HEK293T (cell line): Measurements from ENCODE around the gene ABCB9.

Experiments used
- ARNT ChIP-seq: fragments of 450-650 bp; IDR thresholded peaks from 2 replicates; pipeline ENCODE4 v1.6.1; 2017; ENCODE audit warnings: mild to moderate bottlenecking
- BHLHE40 ChIP-seq: fragments of 450-650 bp; IDR thresholded peaks from 2 replicates; pipeline ENCODE4 v1.6.1; 2016; ENCODE audit warnings: mild to moderate bottlenecking, moderate library complexity, borderline replicate concordance
- ELF4 ChIP-seq: fragments of 450-650 bp; IDR thresholded peaks from 2 replicates; pipeline ENCODE4 v1.6.1; 2017; ENCODE audit warnings: antibody characterized with exemption
- FOXA1 ChIP-seq: fragments of 450-650 bp; IDR thresholded peaks from 2 replicates; pipeline ENCODE4 v1.6.1; 2016; ENCODE audit warnings: mild to moderate bottlenecking
- FOXK2 ChIP-seq: fragments of 450-650 bp; IDR thresholded peaks from 2 replicates; pipeline ENCODE4 v1.6.1; 2016; ENCODE audit warnings: mild to moderate bottlenecking
- L3MBTL2 ChIP-seq: fragments of 450-650 bp; conservative IDR thresholded peaks from 2 replicates; pipeline ENCODE4 v1.6.1; 2016; ENCODE audit warnings: mild to moderate bottlenecking
- LEF1 ChIP-seq: fragments of 450-650 bp; IDR thresholded peaks from 2 replicates; pipeline ENCODE4 v1.6.1; 2017; ENCODE audit warnings: mild to moderate bottlenecking, borderline replicate concordance
- SP1 ChIP-seq: fragments of 450-650 bp; IDR thresholded peaks from 2 replicates; pipeline ENCODE4 v1.6.1; 2017
- SUZ12 ChIP-seq: fragments of 450-650 bp; IDR thresholded peaks from 2 replicates; pipeline ENCODE4 v1.6.1; 2016; ENCODE audit warnings: mild to moderate bottlenecking
- TARDBP ChIP-seq: fragments of 450-650 bp; IDR thresholded peaks from 2 replicates; pipeline ENCODE4 v1.6.1; 2016
- TF ChIP-seq, protein P1 (sequence below): fragments of 450-650 bp; IDR thresholded peaks from 2 replicates; pipeline ENCODE4 v1.6.1; 2016

- TF ChIP-seq SP1 (no peak), LEF1 (no peak), L3MBTL2 (no peak), FOXA1 (no peak), FOXK2 (no peak), BHLHE40 (no peak), SUZ12 (no peak), TARDBP (no peak), ARNT (no peak), ELF4 (no peak)
- TF ChIP-seq, protein P1, sequence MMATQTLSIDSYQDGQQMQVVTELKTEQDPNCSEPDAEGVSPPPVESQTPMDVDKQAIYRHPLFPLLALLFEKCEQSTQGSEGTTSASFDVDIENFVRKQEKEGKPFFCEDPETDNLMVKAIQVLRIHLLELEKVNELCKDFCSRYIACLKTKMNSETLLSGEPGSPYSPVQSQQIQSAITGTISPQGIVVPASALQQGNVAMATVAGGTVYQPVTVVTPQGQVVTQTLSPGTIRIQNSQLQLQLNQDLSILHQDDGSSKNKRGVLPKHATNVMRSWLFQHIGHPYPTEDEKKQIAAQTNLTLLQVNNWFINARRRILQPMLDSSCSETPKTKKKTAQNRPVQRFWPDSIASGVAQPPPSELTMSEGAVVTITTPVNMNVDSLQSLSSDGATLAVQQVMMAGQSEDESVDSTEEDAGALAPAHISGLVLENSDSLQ, result no peak
These were observed 62.6 kb downstream of the ABCB9 start for GRCh38 chr12:122903693-122904034.
